Left ventricle myocardium superior (tissue), 1 donor: Measurements from ENCODE around the gene MOB2. TPM values are rescaled to one million over a fixed set of nuclear protein-coding genes. Genes with fewer than 3 reads are reported as not detected.
"Not testable (repeated sequence)": the region's sequence is repeated elsewhere in the genome, so short reads cannot be mapped to it uniquely, and the experiment has no call there.

Source experiments
- ATAC-seq: fragments of 200-7000 bp; cut with Tn5 transposase; one replicate; pipeline ENCODE4 v1.9.1; 2020; ENCODE audit warnings: mild to moderate bottlenecking, moderate library complexity
- DNase-seq: peaks from one replicate; pipeline ENCODE4 v3.0.0-alpha.2; 2020
- intact Hi-C: fragments of 100-400 bp; cut with micrococcal nuclease; formaldehyde crosslinking; loops from one replicate; pipeline ENCODE4 v1.11.0; 2022
- total RNA-seq: library from RNA; stranded (reverse); fragmentation: NEBNext Ultra II Directional; extraction: Animal tissue kit (Norgen Biotek cat#: 25700); gene quantifications from one replicate; pipeline ENCODE4 v1.2.1, GENCODE V29; 2021
- donor health status: DM: no; HTN: yes; CAD: no; lungs with severe emphysema.

MOB2 gene
- total RNA-seq, 1 donor from 2014 or later: 52.8 TPM

- ATAC-seq (no peak), DNase-seq (peak; percentile 5)
- intact Hi-C loops: no loop called here
Measured at GRCh38 chr11:1519028-1520010, 32.7 kb upstream of the MOB2 start.

- intact Hi-C loops: no loop called here
- ATAC-seq: no peak
- peak; percentile 23 for DNase-seq
Measured at GRCh38 chr11:1518301-1518700, 31.7 kb upstream of the MOB2 start.

- intact Hi-C loops: no loop called here
- DNase-seq: peak; percentile 23
Measured at GRCh38 chr11:1517117-1518005, 30.8 kb upstream of the MOB2 start.

GRCh38 chr11:1516273-1517067, 29.9 kb upstream of the MOB2 start:
- ATAC-seq (no peak), DNase-seq (peak; percentile 22)
- intact Hi-C loops: no loop called here

More at GRCh38 chr11:1517117-1518005, 30.8 kb upstream of the MOB2 start:
- no peak for ATAC-seq

GRCh38 chr11:1515082-1516060, 28.8 kb upstream of the MOB2 start:
- intact Hi-C loops: no loop called here
- DNase-seq (peak; percentile 90), ATAC-seq (peak; percentile 89)

- DNase-seq (peak; percentile 69), ATAC-seq (peak; percentile 63)
- intact Hi-C loops: no loop called here
Measured at GRCh38 chr11:1514336-1515061, 27.9 kb upstream of the MOB2 start.

GRCh38 chr11:1513326-1514296, 27.0 kb upstream of the MOB2 start:
- peak; percentile 28 for DNase-seq
- no peak for ATAC-seq
- intact Hi-C loops: no loop called here

GRCh38 chr11:1512531-1513258, 26.1 kb upstream of the MOB2 start:
- not testable (repeated sequence) for ATAC-seq
- peak; percentile 7 for DNase-seq

GRCh38 chr11:1511937-1512496, 25.4 kb upstream of the MOB2 start:
- peak; percentile 8 for DNase-seq
- intact Hi-C loops: no loop called here

More at GRCh38 chr11:1512531-1513258, 26.1 kb upstream of the MOB2 start:
- intact Hi-C loops: not testable (repeated sequence)

GRCh38 chr11:1510928-1511327, 24.3 kb upstream of the MOB2 start:
- intact Hi-C loops: no loop called here
- peak; percentile 10 for DNase-seq
- no peak for ATAC-seq

More at GRCh38 chr11:1511937-1512496, 25.4 kb upstream of the MOB2 start:
- ATAC-seq: no peak

GRCh38 chr11:1510351-1510750, 23.8 kb upstream of the MOB2 start:
- DNase-seq: peak; percentile 11
- ATAC-seq, intact Hi-C loops: not testable (repeated sequence)

GRCh38 chr11:1509626-1510255, 23.2 kb upstream of the MOB2 start:
- peak; percentile 6 for DNase-seq
- no peak for ATAC-seq
- intact Hi-C loops: no loop called here

GRCh38 chr11:1508986-1509385, 22.4 kb upstream of the MOB2 start:
- DNase-seq (peak; percentile 30), ATAC-seq (no peak)
- intact Hi-C loops: no loop called here

GRCh38 chr11:1508491-1508891, 21.9 kb upstream of the MOB2 start:
- intact Hi-C loops: no loop called here
- DNase-seq (peak; percentile 26), ATAC-seq (no peak)
